Measurements from ENCODE around the gene PLCD3.

The PLCD3 gene

DNA sequence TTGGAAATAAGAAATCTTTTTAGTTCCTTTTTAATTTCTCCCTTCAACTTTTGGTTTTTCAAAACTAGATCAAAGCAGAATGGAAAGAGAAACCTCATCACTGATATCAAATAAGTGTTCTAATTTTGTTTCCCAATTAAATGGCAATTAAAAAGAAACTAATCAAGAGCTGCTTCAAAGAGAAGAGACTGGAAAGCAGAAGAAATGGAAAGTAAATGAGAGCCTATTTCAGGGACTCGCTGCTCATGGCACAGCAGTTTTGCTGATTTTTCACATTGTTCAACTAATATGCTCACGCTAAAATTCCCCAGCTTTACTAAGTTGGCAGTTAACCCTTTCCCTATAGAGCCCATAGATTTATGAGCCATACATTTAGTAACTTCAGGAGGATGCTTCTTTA is 64.7 kb downstream of the PLCD3 start:
- no peak for DNase-seq

- no peak for DNase-seq
These were observed 69.1 kb downstream of the PLCD3 start for GRCh38 chr17:45063198-45063597.

DNA sequence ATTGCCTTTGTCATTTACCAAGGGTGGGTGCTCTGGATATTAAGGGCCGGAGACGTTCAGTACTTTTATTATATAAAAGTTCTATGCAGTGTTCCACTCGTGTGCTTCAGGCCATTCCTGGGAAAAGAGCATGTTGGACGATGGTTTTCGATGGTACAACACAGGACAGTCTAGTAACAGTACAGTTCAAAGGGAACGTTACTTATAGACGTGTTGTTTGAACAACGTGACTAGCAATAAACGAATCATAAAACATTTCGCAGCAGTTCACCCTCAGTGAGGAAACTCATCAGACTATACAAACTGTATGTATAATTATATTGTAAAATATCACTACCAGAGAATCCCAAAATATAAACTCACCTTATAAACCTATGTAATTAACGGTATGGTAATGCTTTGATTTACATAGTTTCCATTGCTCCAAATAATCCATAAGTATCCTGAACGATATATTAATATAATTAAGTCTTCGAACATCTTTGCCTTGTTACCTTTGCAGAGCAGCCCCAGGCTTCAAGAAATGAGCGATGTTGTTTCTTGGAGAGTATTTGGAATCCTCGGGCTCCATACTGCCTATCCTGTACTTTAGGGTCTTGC is 70.6 kb downstream of the PLCD3 start:
- no peak for DNase-seq

DNA sequence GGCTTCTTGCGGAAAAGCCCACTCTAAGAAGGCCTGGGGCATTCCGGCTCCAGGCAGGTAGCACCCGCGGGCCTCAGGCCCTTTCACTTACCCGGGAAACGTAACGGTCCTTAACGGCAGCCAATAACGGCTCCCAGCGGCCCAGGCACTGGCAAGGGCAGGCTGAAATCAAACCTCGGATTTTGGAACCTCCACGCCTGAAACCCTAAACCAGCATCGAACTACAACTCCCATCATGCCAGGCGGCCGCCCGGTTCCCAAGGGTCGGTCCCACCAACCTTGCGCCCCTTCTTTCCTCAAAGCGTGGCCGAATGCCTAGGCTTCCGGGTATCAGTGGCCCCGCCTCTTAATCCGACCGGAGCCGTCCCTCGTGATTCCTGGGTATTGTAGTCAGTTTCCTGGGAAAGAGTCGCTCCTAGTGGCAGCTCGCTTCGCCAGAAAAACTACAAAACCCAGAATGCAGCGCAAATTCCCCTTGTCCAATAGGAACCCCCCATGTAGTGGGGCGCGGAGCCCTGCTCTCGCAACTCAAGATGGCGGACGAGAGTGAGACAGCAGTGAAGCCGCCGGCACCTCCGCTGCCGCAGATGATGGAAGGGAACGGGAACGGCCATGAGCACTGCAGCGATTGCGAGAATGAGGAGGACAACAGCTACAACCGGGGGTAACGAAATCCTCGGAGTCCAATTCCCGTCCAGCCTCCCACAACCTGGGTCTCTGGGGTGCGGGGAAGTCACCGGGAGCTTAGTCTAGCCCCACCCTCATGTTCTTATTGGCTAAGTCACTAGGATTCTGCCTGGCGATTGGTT is 71.3 kb downstream of the PLCD3 start, which contains the start of gene NMT1:
Gene NMT1 (plus strand): TSS at position 521 of the 809 bp plus-strand sequence. CDS start 13 bp downstream, at position 534.
- DNase-seq = peak; percentile 73 to 100 (median 98)

DNA sequence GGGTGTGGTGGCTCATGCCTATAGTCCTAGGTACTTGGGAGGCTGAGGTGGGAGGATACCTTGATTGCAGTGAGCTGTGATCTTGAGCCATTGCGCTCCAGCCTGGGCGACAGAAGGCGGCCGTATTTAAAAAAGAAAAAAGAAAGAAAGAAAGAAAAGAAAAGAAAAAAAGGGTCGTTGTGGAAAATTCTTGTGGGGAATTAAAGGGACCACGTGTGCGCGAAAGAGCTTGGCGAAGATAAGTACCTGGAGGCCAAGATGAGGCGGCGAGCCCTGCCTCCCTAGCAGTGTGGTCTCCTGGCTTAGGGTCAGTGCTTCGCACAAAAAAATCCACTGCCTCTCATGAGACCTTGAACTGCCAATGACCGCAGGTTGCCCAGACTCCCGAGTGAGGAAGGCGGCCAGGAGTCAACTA is 71.9 kb downstream of the PLCD3 start:
- DNase-seq = no peak

Data from C1 segment of cervical spinal cord (tissue), 14 donors.